Measurements from ENCODE around the gene TMTC2. TPM values are rescaled to one million over a fixed set of nuclear protein-coding genes. Genes with fewer than 3 reads are reported as not detected.

TMTC2 gene
- total RNA-seq, 1 experiment from 2014 or later, result 1.7 TPM

DNA sequence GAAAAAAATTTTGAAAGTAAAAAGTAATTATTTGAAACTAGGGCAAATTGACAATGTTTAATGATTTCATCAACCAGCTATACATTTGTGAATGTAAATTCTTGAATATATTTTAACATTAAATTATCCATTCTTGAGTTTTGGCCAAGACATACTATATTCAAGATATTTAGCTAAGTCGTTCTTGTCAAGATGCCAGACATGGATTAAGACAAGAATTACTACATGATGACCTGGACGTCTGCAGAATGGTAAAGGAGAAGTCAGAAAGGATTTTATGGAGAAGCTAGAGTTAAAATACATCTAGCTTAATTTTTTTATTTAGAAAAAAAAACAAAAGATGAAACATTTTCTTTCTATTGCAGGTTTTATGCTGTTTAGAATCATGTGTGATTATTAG is 255.8 kb downstream of the TMTC2 start:
- no peaks in the 10 kb centered on the region for H3K4me1 Mint-ChIP-seq (ENCODE audit: insufficient read depth, unreplicated experiment)
- H3K36me3 Mint-ChIP-seq (ENCODE audit: insufficient read depth, unreplicated experiment), result no peaks in the 10 kb centered on the region
- H3K27ac Mint-ChIP-seq (ENCODE audit: low read depth, unreplicated experiment), result no peak overlapping the region
- H3K9me3 Mint-ChIP-seq (ENCODE audit: unreplicated experiment), result no peaks in the 10 kb centered on the region
- peak; percentile 35 for DNase-seq (ENCODE audit: unreplicated experiment)
- no peak overlapping the region for H3K4me3 Mint-ChIP-seq (ENCODE audit: unreplicated experiment)
- no TSS peak for BruUV-seq (replicated peaks)
- TF ChIP-seq, protein P1, sequence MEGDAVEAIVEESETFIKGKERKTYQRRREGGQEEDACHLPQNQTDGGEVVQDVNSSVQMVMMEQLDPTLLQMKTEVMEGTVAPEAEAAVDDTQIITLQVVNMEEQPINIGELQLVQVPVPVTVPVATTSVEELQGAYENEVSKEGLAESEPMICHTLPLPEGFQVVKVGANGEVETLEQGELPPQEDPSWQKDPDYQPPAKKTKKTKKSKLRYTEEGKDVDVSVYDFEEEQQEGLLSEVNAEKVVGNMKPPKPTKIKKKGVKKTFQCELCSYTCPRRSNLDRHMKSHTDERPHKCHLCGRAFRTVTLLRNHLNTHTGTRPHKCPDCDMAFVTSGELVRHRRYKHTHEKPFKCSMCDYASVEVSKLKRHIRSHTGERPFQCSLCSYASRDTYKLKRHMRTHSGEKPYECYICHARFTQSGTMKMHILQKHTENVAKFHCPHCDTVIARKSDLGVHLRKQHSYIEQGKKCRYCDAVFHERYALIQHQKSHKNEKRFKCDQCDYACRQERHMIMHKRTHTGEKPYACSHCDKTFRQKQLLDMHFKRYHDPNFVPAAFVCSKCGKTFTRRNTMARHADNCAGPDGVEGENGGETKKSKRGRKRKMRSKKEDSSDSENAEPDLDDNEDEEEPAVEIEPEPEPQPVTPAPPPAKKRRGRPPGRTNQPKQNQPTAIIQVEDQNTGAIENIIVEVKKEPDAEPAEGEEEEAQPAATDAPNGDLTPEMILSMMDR (IDR thresholded peaks at IDR 0.05; ENCODE audit: unreplicated experiment), result no peak
- CTCF ChIA-PET, result interaction anchor here (0.6 to 1.0 kb wide), 4 partner anchors 47 to 515 kb away, joined by 3 to 4 read pairs (median 3); no protein-coding TSS in a partner anchor
- intact Hi-C loops (cut with micrococcal nuclease), result no loop called here
- POLR2A ChIA-PET, result no interaction called here
- no peaks in the 10 kb centered on the region for H3K27me3 Mint-ChIP-seq (ENCODE audit: insufficient read depth, unreplicated experiment)

DNA sequence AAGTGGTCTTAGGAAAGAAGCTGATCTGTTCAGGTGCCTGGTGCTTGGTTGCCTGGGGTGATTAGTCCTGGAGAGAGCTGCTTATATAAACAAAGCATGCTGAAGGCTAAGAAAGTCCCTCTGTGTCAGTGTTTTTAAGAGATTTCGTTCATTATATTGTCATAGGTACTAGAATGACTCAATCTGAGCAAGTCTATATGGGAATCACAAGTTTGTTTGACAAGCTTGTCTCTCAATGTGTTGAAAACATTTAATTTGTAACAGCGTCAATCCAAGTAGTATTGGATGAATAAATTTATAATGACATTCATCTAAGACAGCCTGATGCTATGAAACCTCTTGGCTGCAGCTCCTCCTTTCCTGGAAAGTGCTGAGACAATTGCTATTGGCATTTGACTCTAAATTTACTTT is 256.3 kb downstream of the TMTC2 start:
- peak; percentile 17 for DNase-seq (ENCODE audit: unreplicated experiment)

DNA sequence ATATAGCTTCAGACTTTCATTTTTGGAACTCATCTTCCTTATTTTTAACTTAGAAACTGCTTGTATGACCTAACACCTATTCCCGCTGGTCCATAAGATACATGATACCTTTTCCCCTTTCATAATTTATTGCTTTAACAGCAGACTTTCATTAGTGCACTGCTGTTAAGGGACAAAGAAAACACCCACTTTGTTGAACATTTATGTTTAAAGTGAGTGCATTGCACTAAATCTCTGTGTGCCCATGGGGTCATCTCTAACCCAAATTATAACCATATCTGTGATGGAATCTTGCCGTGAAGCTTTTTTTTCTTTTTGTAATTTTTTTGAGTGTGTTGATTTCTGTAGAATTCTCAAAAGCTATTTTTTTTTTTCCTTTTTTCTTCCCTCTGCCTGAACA is 261.8 kb downstream of the TMTC2 start:
- ChIA-PET POLR2A (no interaction called here), CTCF (interaction anchor here (0.6 kb wide), 2 partner anchors 68 to 384 kb away, joined by 3 read pairs; no protein-coding TSS in a partner anchor)
- no peaks in the 10 kb centered on the region for H3K9me3 Mint-ChIP-seq (ENCODE audit: unreplicated experiment)
- no peaks in the 10 kb centered on the region for H3K36me3 Mint-ChIP-seq (ENCODE audit: insufficient read depth, unreplicated experiment)
- no peak overlapping the region for H3K4me3 Mint-ChIP-seq (ENCODE audit: unreplicated experiment)
- H3K27ac Mint-ChIP-seq (ENCODE audit: low read depth, unreplicated experiment), result no peak overlapping the region
- intact Hi-C loops (cut with micrococcal nuclease), result no loop called here
- no peaks in the 10 kb centered on the region for H3K27me3 Mint-ChIP-seq (ENCODE audit: insufficient read depth, unreplicated experiment)
- BruUV-seq (replicated peaks), result no TSS peak
- TF ChIP-seq, protein P1 (IDR thresholded peaks at IDR 0.05; ENCODE audit: unreplicated experiment), result no peak
- no peak for DNase-seq (ENCODE audit: unreplicated experiment)
- H3K4me1 Mint-ChIP-seq (ENCODE audit: insufficient read depth, unreplicated experiment), result no peaks in the 10 kb centered on the region

More for the DNA sequence above, 256.3 kb downstream of the TMTC2 start:
- BruUV-seq (replicated peaks), result no TSS peak
- CTCF ChIA-PET, result interaction anchor here (0.6 to 1.0 kb wide), 3 partner anchors 47 to 515 kb away, joined by 3 to 4 read pairs (median 3); no protein-coding TSS in a partner anchor
- no peak overlapping the region for H3K4me3 Mint-ChIP-seq (ENCODE audit: unreplicated experiment)
- no peaks in the 10 kb centered on the region for H3K9me3 Mint-ChIP-seq (ENCODE audit: unreplicated experiment)
- TF ChIP-seq, protein P1 (IDR thresholded peaks at IDR 0.05; ENCODE audit: unreplicated experiment), result no peak
- POLR2A ChIA-PET, result interaction anchor here (0.6 kb wide), 1 partner anchor 1626 kb away, joined by 4 read pairs; no protein-coding TSS in a partner anchor
- intact Hi-C loops (cut with micrococcal nuclease), result no loop called here
- no peaks in the 10 kb centered on the region for H3K27me3 Mint-ChIP-seq (ENCODE audit: insufficient read depth, unreplicated experiment)
- H3K27ac Mint-ChIP-seq (ENCODE audit: low read depth, unreplicated experiment), result no peak overlapping the region
- no peaks in the 10 kb centered on the region for H3K4me1 Mint-ChIP-seq (ENCODE audit: insufficient read depth, unreplicated experiment)
- no peaks in the 10 kb centered on the region for H3K36me3 Mint-ChIP-seq (ENCODE audit: insufficient read depth, unreplicated experiment)

DNA sequence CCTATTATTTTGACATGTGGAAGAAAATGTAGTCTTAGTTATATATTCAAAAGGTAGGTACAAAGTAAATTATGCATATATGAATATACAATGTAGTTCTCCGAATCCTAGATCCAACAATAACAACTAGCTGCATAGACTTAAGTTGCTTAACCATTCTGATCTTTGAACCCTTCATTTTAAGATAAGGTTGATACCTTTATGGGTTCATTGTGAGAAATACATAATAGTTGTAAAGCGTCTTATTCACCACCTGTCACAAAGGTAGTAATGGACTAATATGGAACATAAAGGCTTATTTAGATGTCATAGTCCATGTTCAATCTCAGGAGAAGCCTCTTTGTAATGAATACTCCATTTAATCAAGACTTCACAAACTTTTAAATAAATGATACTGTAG is 263.6 kb downstream of the TMTC2 start:
- Mint-ChIP-seq H3K27me3 (ENCODE audit: insufficient read depth, unreplicated experiment) (no peaks in the 10 kb centered on the region), H3K9me3 (ENCODE audit: unreplicated experiment) (no peaks in the 10 kb centered on the region), H3K36me3 (ENCODE audit: insufficient read depth, unreplicated experiment) (no peaks in the 10 kb centered on the region), H3K4me3 (ENCODE audit: unreplicated experiment) (no peak overlapping the region), H3K27ac (ENCODE audit: low read depth, unreplicated experiment) (no peak overlapping the region), H3K4me1 (ENCODE audit: insufficient read depth, unreplicated experiment) (no peaks in the 10 kb centered on the region)
- CTCF ChIA-PET, result no interaction called here
- no peak for DNase-seq (ENCODE audit: unreplicated experiment)
- intact Hi-C loops (cut with micrococcal nuclease), result no loop called here
- no TSS peak for BruUV-seq (replicated peaks)
- TF ChIP-seq, protein P1 (IDR thresholded peaks at IDR 0.05; ENCODE audit: unreplicated experiment), result no peak
- POLR2A ChIA-PET, result no interaction called here
